D341Med (cell line): Measurements from ENCODE around the gene CDH22.

Source experiments
- DNase-seq: peaks from one replicate; pipeline ENCODE4 v3.0.0; 2012; ENCODE audit warnings: low spot score

The CDH22 gene

DNA sequence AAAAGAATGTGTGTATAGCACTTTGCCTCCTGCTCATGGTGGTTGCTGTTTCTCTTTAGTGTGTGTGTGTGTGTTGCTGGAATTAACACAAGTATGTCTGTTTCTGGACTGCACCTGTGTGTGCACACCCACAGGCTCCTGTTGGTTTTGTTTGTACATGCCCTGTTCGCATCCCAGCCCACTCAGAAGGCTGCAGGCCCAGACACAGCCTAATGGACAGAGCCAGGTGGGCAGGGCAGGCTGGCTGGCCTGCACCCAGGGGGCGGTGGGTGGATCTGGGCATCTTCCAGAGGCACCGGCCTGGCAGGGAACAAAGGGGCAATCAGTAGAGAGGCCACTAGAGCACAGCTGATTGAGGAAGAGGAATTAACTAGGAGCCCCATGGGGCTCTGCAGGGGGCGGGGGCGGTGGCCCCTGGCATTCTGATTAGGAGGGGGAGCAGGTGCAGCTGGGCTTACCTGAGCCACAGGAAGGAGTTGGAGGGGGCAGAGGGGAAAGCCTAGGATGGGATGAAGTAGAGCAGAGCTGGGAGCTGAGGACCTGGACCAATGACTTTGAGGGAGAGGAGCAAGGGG lies 168.3 kb downstream of the CDH22 start:
- DNase-seq, result no peak

DNA sequence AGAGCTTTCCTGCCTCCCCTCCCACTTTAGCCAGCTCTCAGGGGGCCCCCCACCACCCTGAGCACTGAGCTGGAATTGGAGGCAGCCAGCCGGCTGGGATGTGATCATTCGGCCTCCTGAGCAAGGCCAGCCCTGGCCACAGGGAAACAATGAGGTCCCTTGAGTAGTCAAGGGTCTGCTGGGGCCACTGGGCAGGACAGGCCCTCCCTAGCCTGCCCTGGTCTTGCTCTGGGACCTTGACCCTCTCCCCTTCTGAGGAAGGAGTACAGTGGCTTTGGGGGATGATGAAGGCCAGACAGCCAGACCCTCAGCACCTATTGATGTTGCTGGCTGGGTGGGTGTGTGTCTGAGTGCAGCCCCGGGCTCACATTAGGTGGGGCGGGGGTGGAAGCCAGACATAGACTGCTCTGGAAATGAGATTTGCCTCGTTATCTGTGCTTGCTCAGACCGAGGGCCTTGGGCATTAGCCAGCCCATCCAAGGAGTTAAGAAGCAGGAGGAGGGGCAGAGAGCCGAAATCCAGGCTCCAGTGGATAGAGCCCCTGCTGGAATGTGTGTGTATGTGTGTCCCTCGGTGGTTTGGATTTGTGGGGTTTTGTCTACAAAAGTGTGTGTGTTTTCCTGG lies 168.9 kb downstream of the CDH22 start:
- DNase-seq, result no peak

DNA sequence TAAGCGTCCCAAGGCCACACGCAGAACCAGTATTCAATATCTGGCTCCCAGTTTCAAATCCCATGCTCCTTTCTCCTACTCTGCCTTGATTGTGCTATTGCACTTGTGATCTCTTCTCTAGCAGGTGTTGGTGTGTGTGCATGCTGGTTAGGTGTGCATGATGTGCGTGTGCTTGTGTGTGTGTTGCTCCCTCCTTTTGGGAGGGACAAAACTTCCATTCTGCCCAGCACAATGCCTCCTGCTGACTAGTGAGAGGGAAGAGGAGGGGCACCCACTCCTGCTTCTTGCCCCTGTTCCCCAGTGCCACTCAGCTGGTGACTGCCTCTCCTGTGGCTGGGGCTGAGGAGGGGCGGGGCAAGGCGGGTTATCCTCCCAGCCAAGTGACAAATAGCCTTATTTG lies 170.5 kb downstream of the CDH22 start:
- no peak for DNase-seq

DNA sequence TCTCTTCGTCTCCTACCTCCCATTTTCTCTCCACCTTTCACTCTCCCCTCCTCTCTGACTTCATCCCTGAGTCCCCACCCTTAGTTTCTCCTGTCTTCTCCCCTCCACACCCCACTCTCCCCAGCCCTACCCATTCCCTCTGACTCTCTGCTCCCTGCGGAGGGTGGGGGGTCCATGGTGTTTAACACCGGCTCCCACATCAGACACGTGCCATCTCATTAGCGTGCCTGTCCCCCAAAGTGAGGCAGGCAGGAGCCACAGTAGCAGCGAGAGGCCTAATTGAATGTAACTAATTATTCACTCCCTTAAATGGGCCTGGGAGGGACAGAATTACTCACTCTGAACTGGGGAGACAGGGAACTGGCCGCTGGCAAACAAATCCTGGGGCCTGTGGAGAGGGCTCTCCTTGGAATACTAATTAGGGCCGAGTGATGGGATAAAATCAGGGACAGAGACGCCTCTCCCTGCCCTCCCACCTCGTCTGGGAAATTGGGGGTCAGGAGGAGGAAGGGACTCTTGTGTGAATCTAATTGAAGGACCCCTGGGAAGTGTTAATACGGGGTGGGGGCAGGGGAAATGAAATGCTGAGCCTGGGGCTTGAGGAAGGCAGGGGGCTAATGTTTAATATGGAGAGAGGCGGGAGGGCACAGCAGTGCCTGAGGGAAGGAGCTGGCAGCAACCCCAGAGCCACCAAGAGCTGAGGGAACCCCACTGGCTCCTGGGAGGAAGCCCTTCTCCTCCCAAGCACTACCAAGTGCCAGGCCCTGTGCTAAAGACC lies 172.3 kb downstream of the CDH22 start:
- DNase-seq, result no peak

DNA sequence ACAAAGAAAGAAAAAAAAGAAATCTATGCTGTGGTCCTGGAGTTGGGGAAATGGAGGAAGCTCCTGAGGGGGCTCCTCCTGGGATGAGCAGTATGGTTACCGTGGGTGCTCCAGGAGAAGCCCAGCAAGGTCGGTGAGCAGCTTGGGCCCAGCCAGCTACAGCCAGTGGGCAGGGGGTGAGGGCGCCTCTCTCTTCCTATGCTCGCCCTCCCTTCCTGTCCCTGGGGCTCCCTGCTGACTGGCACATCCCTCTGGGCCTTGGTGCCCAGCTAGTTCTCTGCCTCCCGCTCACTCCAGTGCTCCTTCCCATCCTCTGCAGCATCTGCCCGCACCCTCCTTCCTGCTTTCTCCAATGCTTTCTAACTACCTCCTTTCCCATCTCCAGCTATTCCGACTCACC lies 173.6 kb downstream of the CDH22 start:
- DNase-seq, result no peak

DNA sequence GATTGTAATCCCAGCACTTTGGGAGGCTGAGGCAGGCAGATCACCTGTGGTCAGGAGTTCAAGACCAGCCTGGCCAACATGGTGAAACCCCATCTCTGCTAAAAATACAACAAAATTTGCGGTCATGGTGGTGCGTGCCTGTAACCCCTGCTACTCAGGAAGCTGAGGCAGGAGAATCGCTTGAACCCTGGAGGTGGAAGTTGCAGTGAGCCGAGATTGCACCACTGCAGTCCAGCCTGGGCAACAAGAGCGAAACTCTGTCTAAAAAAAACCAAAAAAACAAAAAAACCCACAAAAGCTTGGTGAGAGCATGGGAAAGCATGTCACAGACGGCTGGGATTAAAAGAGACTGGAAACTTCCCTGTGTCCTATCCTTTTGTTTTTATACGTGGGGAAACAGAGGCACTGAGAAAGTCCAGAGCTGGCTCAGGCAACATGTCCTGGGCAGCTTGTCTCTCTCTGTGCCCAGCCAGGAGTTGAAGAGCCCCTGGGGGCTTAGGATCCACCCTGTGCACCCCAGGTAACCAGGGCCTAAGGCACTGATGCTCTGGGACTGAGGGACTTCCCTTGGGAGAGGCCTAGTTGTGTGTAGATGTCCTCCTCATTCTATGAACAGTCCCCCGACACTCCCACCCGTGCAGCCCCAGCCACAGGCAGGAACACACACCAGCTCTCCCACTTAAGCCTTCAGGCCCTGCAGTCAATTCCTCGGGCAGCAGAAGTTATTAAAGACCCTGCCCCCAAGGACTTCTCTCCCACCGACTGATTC lies 174.2 kb downstream of the CDH22 start:
- no peak for DNase-seq

DNA sequence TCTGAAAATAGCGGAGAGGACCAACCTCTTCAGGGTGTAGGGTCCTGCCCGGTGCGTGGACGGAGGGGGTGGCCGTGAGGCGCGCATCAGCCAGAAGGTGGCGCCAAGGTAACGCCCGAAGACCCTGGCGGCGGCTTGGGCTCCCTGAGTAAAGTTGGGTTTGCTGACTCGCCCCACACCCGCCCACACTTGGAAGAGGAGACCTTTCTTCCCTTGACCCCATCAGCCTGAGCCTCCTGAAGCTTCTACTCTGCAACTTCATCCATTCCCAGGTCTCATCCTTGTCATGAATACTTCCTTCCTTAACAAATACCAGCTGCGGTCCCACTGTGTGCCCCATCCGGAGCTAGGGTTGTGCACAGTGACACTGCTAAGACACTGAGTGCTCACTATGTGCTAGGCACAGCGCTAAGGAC lies 175.6 kb downstream of the CDH22 start:
- DNase-seq, result peak; percentile 92

DNA sequence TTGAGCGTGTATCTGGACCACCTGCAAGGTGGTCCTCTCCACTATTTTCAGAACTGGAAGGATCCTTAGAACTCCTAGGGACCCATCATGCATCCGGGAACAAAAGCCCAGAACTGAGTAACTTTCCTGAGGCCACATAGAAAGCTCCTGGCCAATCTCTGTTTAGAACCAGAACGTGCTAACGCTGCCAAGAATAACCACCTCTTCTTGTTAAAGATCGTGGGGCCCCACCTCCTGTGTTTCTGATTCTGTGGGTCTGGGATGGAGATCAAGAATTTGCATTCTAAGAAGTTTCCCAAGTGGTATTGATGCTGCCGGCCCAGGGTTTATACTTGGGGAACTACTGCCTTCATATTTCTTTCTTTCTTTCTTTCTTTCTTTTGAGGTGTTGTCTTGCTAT lies 176.9 kb downstream of the CDH22 start:
- DNase-seq, result no peak

DNA sequence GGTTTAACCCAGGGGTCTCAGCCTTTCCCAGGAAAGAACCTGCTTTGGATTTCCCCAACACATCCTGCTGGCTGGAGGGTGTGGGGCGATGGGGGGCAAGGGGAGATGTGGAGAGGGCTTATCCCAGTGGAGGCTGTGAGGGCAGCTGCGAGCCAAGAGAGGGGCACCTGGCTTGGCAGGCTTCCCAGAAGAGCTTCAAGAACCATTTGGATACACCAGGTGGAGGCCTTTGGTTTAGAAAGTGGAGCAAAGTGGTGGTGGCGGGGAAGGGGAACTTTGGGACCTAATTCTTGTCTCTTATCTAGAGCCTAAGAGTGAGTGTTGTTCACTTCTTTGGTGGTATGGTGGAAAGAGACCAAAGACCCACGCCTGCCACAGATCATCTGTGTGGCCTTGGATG lies 177.8 kb downstream of the CDH22 start:
- DNase-seq, result no peak

DNA sequence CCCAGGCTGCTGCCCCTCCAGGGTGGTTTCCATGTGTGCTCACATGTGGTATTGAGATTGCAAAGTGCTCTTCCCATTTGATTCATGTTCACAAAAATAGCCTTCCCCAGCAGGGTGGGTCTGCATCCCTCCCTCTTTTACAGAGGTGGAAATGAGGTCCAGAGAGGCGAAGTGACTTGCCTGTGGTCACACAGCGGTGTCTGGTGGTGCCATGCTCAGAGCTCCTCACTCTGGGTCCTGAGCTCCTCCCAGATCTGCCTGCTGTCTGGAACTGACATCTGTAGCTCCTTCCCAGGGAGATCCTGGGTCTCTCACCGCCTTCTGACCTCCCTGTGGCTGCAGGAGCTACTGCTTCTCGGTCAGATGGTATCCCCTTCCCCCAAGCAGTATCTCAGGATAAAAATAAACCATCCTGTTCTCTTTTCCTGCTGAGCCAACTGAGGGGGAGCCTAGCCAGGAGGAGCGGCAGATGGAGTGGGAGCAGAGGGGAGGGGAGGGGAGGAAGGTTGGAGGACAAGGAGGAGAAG lies 178.3 kb downstream of the CDH22 start:
- DNase-seq, result no peak

GRCh38 chr20:46128310-46129151 lies 179.8 kb downstream of the CDH22 start:
- DNase-seq, result peak; percentile 84

DNA sequence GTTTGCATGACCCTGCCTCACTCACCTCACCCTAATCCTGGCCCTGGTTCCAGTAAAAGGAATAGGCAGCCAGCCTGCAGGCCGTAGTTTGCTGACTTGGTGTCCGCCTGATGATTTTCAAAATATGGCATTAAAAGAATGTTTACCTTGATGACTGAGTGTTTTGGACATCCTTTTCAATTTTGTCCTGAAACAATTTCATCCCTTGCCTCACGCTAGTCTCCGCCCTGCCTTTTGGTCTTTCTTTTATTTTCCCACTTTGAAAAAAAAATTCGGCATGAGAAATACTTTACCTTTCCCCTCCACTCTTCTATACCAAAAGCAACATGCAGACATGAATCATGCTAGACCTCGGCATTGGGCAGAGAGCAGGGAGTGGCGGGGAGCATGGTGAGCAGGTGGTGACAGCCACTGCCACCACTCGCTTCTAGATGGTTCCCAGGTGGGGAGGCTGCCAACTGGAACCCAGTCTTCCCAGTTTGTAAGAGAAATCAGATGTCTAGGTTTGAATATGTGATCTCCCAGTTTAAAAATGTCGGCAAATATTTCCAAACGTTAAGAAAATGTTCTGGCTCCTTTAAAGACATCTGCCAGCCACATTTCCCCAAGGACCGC lies 180.8 kb downstream of the CDH22 start:
- DNase-seq, result no peak

GRCh38 chr20:46126440-46127056 lies 181.8 kb downstream of the CDH22 start:
- no peak for DNase-seq
